ENCODE results near the gene DSP. TPM values are rescaled to one million over a fixed set of nuclear protein-coding genes. Genes with fewer than 3 reads are reported as not detected.

The DSP gene
- total RNA-seq, 2 donors from 2014 or later = 121 to 229 TPM

DNA sequence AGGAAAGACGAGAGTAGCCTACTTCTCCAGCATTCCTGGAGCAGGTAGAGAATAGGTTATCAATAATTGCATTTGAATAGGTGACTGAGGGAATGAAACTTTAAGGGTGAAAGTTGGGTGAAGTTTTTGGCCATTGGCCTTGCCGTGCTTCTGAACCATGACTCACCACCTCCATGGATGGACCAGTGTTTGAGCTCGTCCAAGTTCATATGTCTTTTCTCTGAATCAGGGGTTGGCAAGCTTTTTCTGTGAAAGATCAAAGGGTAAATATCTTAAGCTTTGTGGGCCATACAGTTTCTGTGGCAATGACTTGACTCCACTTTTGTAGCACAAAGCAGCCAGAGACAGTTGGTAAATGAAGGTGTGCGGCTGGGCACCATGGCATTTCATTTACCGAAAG, 80.3 kb downstream of the DSP start:
- H3K4me3 ChIP-seq = no peak overlapping the region
- no peaks in the 10 kb centered on the region for H3K9me3 ChIP-seq
- no peak overlapping the region for H3K27ac ChIP-seq
- no peaks in the 10 kb centered on the region for H3K4me1 ChIP-seq
- TF ChIP-seq, protein P1, sequence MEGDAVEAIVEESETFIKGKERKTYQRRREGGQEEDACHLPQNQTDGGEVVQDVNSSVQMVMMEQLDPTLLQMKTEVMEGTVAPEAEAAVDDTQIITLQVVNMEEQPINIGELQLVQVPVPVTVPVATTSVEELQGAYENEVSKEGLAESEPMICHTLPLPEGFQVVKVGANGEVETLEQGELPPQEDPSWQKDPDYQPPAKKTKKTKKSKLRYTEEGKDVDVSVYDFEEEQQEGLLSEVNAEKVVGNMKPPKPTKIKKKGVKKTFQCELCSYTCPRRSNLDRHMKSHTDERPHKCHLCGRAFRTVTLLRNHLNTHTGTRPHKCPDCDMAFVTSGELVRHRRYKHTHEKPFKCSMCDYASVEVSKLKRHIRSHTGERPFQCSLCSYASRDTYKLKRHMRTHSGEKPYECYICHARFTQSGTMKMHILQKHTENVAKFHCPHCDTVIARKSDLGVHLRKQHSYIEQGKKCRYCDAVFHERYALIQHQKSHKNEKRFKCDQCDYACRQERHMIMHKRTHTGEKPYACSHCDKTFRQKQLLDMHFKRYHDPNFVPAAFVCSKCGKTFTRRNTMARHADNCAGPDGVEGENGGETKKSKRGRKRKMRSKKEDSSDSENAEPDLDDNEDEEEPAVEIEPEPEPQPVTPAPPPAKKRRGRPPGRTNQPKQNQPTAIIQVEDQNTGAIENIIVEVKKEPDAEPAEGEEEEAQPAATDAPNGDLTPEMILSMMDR (IDR thresholded peaks at IDR 0.05) = no peak
- DNase-seq (ENCODE audit: low spot score) = no peak
- H3K36me3 ChIP-seq = no peaks in the 10 kb centered on the region
- no peaks in the 10 kb centered on the region for H3K27me3 ChIP-seq

DNA sequence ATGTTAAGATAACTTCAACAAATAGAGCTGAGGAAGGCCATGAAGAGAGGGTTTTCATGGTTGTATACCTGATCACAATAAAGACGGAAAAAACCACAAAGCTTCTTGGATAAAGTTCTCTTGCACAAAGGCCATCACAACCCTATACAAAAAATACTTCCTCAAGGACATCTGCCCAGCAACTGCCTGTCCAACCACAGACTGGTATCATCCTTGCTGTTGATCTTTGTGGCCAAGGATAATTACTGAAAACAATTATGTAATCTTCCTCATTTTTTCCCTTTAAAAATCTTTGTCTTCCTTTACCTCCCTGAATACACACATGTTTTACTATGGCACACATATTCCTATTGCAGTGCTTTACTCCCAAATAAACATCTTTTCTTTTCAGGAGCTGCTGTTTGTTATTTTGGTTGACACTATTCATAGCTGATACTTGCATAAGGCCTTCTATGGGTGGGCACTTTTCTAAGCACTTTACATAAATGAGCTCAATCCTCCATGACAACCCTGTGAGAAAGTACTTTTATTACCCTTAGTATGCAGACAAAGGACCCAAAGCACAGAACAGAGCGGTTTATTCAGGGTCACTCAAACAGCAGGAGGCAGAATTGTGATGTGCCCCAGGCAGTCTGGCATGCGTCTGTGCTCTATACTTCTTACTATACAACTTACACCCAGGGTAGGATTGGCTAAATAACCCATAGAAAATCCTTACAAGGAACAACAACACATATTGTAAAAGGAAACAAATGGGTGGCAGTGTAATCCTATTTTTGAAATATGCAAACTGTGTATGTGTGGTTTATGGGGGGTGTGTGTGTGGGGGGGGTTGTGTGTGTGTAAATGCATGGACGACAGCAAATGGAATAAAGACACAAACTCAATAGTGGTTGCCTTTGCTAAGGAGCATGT, 83.6 kb downstream of the DSP start:
- Histone ChIP-seq H3K36me3 (no peaks in the 10 kb centered on the region), H3K9me3 (no peaks in the 10 kb centered on the region), H3K27ac (no peak overlapping the region), H3K27me3 (no peaks in the 10 kb centered on the region), H3K4me1 (no peaks in the 10 kb centered on the region), H3K4me3 (no peak overlapping the region)
- TF ChIP-seq, protein P1 (IDR thresholded peaks at IDR 0.05) = no peak
- DNase-seq (ENCODE audit: low spot score) = no peak

DNA sequence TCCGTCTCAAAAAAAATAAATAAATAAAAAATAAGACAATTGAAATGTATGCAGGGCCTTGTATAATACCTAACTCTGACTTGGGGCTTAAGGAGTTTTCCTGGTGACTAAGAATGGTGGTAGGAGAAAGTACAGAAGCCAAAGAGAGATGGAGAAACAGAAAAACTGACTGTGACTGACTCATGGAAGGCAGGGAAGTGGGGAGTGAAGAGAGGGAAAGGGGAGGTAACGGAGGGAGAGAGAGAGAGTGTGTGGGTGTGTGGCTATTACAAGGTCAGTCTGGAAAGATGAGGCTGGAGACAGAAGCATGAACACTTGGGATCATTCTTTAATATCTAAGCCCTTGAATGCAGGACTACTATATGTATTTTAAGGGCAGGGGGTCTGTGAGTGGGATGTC, 87.0 kb downstream of the DSP start:
- DNase-seq (ENCODE audit: low spot score) = no peak
- H3K27ac ChIP-seq = no peak overlapping the region
- no peaks in the 10 kb centered on the region for H3K36me3 ChIP-seq
- no peaks in the 10 kb centered on the region for H3K4me1 ChIP-seq
- TF ChIP-seq, protein P1 (IDR thresholded peaks at IDR 0.05) = no peak
- H3K9me3 ChIP-seq = no peaks in the 10 kb centered on the region
- H3K4me3 ChIP-seq = no peak overlapping the region
- no peaks in the 10 kb centered on the region for H3K27me3 ChIP-seq

DNA sequence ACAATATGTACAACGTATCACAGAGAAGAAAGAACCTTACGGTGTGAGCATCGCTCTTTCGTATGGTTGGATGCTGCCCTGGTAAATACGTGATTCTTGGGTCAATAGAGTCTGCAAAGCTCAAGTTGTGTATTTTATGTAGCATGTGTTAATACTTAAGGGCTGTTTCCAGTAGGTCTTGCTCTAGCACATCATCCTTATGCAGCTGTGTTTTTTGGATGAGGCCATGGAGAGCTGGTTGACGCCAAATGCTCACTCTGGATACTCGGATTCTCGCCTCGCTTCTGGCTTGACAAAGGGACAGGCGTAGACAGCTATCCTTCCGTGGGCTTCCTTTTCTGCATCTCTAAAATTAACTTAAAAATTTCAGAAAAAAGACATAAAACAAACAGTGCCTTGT, 87.4 kb downstream of the DSP start:
- H3K4me3 ChIP-seq = no peak overlapping the region
- no peak for DNase-seq (ENCODE audit: low spot score)
- H3K4me1 ChIP-seq = no peaks in the 10 kb centered on the region
- no peaks in the 10 kb centered on the region for H3K36me3 ChIP-seq
- H3K27me3 ChIP-seq = no peaks in the 10 kb centered on the region
- no peaks in the 10 kb centered on the region for H3K9me3 ChIP-seq
- TF ChIP-seq, protein P1 (IDR thresholded peaks at IDR 0.05) = no peak
- no peak overlapping the region for H3K27ac ChIP-seq

DNA sequence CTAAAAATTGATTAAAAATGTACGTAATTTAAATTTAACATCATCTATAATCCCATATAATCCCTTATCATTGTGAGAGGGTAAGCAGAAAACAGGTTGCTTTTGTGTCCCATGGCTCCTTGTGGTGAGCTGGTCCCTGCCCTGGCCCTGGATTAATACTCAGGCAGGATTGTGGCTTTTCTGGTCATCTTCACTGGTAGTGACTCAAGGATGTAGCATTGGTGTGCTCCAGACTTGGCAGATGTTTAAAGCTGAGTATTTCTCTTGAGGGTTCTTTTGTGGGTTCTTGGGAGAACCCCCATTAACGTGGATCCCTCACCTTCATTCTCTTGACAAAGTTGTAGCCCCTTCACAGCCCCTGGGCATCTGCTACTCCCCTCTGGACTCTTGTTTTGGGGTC, 87.8 kb downstream of the DSP start:
- H3K36me3 ChIP-seq = no peaks in the 10 kb centered on the region
- TF ChIP-seq, protein P1 (IDR thresholded peaks at IDR 0.05) = no peak
- H3K27ac ChIP-seq = no peak overlapping the region
- no peaks in the 10 kb centered on the region for H3K4me1 ChIP-seq
- no peak for DNase-seq (ENCODE audit: low spot score)
- H3K9me3 ChIP-seq = no peaks in the 10 kb centered on the region
- no peaks in the 10 kb centered on the region for H3K27me3 ChIP-seq
- H3K4me3 ChIP-seq = no peak overlapping the region

All from right atrium auricular region (tissue), 2 donors.